ENCODE data around the gene UACA.

GRCh38 chr15:70762469-70763119 lies 764 bp downstream of the UACA start:
- TF ChIP-seq CREB1 (IDR thresholded peaks at IDR 0.05), result no peak
- no peak for TF ChIP-seq ZNF274 (IDR thresholded peaks at IDR 0.05; ENCODE audit: borderline replicate concordance, extremely low read depth, low read length)
- TF ChIP-seq CTCF (IDR thresholded peaks at IDR 0.05; ENCODE audit: control extremely low read depth in 1 of 3, insufficient read depth in 1 of 3, low read depth in 1 of 3, low read length in 3 of 3), result no peak
- no peak for TF ChIP-seq E2F6 (IDR thresholded peaks at IDR 0.05)
- TF ChIP-seq POLR2AphosphoS5 (IDR thresholded peaks at IDR 0.05; ENCODE audit: low read depth, low read length), result no peak
- TF ChIP-seq GTF2F1 (IDR thresholded peaks at IDR 0.05; ENCODE audit: borderline replicate concordance, low read depth, low read length), result no peak
- TF ChIP-seq TAF1 (IDR thresholded peaks at IDR 0.05; ENCODE audit: low read depth, low read length), result no peak
- no peak for TF ChIP-seq GABPA (IDR thresholded peaks at IDR 0.05; ENCODE audit: borderline replicate concordance, insufficient read depth, low read length)
- TF ChIP-seq CEBPB (IDR thresholded peaks at IDR 0.05; ENCODE audit: low read depth, low read length), result no peak
- no peak for TF ChIP-seq CHD7 (IDR thresholded peaks at IDR 0.05; ENCODE audit: insufficient replicate concordance, low read length)
- no peak for TF ChIP-seq POLR2A (IDR thresholded peaks at IDR 0.05; ENCODE audit: control extremely low read depth in 1 of 2, low read depth in 2 of 2, low read length in 2 of 2)
